ENCODE measurements around the gene KRTAP5-2.
"Not testable (repeated sequence)": the region's sequence is repeated elsewhere in the genome, so short reads cannot be mapped to it uniquely, and the experiment has no call there.

KRTAP5-2 gene, protein sequence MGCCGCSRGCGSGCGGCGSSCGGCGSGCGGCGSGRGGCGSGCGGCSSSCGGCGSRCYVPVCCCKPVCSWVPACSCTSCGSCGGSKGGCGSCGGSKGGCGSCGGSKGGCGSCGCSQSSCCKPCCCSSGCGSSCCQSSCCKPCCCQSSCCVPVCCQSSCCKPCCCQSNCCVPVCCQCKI

GRCh38 chr11:1597994-1598380 lies at the start of gene KRTAP5-2:
Gene KRTAP5-2, minus strand, starts transcription at chr11:1598294. Its CDS starts 44 bp downstream, at chr11:1598250.
- DNase-seq: peak in 2 of 10 donors; percentile 46 to 59
- intact Hi-C loops (cut with DNase I): no loop called here

DNA sequence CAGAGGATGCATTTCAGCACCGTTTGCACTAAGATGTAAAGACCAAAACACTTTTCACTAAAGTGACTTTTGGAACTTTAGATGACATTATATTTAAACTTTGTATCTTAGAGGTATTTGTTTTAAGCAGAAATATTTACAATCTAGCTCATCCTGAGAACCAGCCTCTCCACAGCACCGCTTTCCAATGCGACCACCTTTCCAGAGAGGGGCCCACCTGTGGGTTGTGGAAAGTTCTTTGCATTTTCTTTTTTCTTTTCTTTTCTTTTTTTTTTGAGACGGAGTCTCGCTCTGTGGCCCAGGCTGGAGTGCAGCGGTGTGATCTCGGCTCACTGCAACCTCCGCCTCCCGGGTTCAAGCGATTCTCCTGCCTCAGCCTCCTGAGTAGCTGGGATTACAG lies 48.4 kb upstream of the KRTAP5-2 start:
- peak in 2 of 10 donors; percentile 20 to 62 for DNase-seq
- intact Hi-C loops (cut with DNase I): not testable (repeated sequence)

GRCh38 chr11:1645357-1645821 lies 47.3 kb upstream of the KRTAP5-2 start:
- intact Hi-C loops (cut with DNase I): no loop called here
- DNase-seq: peak in 2 of 10 donors; percentile 49 to 51

GRCh38 chr11:1644601-1645356 lies 46.7 kb upstream of the KRTAP5-2 start:
- DNase-seq: peak in 2 of 10 donors; percentile 58 to 76
- intact Hi-C loops (cut with DNase I): no loop called here

- DNase-seq: peak in 1 of 10 donors; percentile 62
- intact Hi-C loops (cut with DNase I): no loop called here
Measured at GRCh38 chr11:1643146-1643690, 45.1 kb upstream of the KRTAP5-2 start.

- peak in 1 of 10 donors; percentile 63 for DNase-seq
- intact Hi-C loops (cut with DNase I): no loop called here
Measured at GRCh38 chr11:1642288-1643145, 44.4 kb upstream of the KRTAP5-2 start.

DNA sequence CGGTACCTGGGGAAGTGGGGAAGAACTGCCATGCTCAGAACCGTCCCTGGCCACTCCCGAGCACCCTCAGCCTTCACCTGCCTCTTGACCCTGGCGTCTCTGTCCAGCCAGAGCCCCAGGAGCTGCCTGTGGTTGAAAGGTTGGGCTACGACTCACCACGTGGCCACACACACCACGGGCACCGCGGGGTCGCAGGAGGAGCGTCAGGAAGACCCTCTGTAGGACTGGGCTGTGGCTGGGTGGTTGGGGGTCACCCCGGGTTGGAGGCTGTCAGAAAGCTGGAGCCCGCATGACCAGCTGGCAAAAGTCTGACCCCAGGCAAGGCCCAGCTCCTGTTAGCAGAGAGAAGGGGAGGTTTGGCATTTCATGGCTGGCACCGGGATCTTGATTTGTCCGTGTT lies 43.0 kb upstream of the KRTAP5-2 start:
- intact Hi-C loops (cut with DNase I): no loop called here
- peak in 1 of 10 donors; percentile 73 for DNase-seq

GRCh38 chr11:1640076-1640946 lies 42.2 kb upstream of the KRTAP5-2 start:
- DNase-seq: peak in 6 of 10 donors; percentile 27 to 91 (median 43)
- intact Hi-C loops (cut with DNase I): no loop called here

GRCh38 chr11:1639666-1640065 lies 41.6 kb upstream of the KRTAP5-2 start:
- DNase-seq: peak in 1 of 10 donors; percentile 48
- intact Hi-C loops (cut with DNase I): no loop called here

DNA sequence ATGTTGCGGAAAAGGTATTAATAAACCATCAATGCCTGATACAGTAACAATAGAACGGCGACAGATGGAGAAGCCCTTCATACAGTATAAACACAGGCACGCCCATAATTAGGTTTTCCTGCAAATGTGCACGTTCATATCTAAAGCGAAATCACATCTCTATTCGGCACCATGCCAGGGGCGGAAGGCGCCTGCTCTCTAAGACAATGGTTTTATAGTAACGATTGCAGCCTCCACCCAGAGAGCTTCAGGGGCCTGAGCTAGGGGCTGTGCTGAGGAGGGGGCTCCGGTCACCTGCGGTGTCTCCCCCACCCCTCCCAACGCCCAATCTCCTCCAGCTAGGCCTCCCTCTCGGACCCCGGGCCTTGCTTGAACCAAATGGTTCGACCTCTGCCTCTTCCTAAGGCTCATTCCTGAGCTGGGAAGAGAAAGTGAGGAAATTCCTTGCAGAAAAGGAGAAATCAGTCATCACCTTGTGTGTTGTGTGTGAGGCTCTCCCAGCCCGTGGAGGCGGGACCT lies 41.1 kb upstream of the KRTAP5-2 start:
- peak in 2 of 10 donors; percentile 52 to 65 for DNase-seq
- intact Hi-C loops (cut with DNase I): no loop called here

DNA sequence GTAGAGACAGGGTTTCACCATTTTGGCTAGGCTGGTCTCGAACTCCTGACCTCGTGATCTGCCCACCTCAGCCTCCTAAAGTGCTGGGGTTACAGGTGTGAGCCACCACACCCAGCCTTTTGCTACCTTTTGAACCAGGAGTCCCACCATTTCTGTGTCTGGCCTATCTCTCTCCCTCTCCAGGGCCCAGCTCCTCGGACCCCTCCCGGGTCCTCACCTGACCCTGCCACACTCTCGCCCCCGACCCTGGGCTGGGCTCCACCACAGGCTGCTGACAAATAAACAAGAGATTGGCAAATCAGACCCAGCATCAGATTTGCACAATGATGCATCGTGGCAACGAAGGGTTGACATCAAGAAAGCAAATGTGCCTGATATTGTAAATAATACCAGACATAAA lies 40.2 kb upstream of the KRTAP5-2 start:
- peak in 1 of 10 donors; percentile 49 for DNase-seq

DNA sequence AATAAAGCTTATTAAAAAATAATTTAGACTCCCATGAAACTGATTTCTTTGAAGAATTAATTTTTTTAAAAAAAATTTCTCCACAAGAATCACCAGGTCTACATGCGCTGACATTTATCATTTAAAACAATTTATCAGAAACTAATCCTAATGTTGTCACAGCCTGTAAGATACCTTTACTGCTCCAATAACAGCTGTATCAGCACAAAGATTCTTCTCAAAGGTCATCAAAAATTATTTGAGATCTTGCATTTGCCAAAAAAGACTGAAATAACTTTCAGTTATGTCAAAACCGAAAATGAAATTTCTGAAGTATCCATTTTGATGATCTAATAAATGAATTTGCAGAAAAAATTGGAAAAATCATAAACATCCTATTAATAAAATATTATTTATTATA lies 39.5 kb upstream of the KRTAP5-2 start:
- DNase-seq: no peak
- intact Hi-C loops (cut with DNase I): no loop called here

More for the DNA sequence above, 40.2 kb upstream of the KRTAP5-2 start:
- intact Hi-C loops (cut with DNase I): no loop called here

DNA sequence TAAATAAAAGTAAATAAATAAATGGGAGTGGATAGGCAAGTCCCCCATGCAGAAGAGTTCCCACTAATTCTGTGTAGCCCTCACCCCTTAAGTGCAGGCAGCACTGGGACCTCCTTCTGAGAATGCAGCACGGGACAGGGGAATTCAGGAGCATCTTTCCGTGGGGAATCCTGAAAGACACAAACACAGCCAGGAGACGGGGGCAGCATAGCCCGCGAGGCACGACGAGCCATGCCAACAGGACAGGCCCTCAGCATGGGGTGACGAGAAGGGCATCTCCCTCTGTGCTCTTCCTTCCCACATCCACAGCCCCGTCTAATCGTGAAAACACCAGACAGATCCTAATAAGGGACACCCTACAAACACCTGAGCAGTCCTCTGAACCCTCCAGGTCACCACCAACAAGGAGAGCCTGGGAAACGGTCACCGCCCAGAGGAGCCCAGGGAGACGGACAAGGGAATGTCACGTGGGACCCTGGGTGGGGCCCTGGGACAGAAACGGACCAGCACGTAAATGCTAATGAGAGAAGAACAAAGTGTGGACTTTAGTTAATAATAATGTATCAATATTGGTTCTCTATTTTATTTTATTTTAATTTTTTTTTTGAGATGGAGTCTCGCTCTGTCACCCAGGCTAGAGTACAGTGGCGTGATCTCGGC lies 38.3 kb upstream of the KRTAP5-2 start:
- intact Hi-C loops (cut with DNase I): no loop called here
- peak in 2 of 10 donors; percentile 53 to 57 for DNase-seq

- peak in 1 of 10 donors; percentile 70 for DNase-seq
- intact Hi-C loops (cut with DNase I): no loop called here
Measured at GRCh38 chr11:1633864-1634263, 35.8 kb upstream of the KRTAP5-2 start.

GRCh38 chr11:1632053-1632714 lies 34.1 kb upstream of the KRTAP5-2 start:
- intact Hi-C loops (cut with DNase I): no loop called here
- DNase-seq: peak in 2 of 10 donors; percentile 57 to 79

GRCh38 chr11:1631066-1631568 lies 33.0 kb upstream of the KRTAP5-2 start:
- DNase-seq: peak in 2 of 10 donors; percentile 25 to 38
- intact Hi-C loops (cut with DNase I): no loop called here

GRCh38 chr11:1630271-1630670 lies 32.2 kb upstream of the KRTAP5-2 start:
- intact Hi-C loops (cut with DNase I): no loop called here
- DNase-seq: peak in 2 of 10 donors; percentile 10 to 25

All from posterior cingulate gyrus (tissue), 11 donors.